ENCODE data around the gene GNB1.

Gene GNB1

GRCh38 chr1:1768249-1768992 lies 122.5 kb downstream of the GNB1 start:
- DNase-seq (ENCODE audit: low read depth in 2 of 3, low spot score in 2 of 3), result no peak

- DNase-seq (ENCODE audit: low read depth in 2 of 3, low spot score in 2 of 3), result no peak
Measured at GRCh38 chr1:1764876-1765470, 125.9 kb downstream of the GNB1 start.

GRCh38 chr1:1763657-1764621 lies 126.9 kb downstream of the GNB1 start:
- DNase-seq (ENCODE audit: low read depth in 2 of 3, low spot score in 2 of 3), result no peak

- no peak for DNase-seq (ENCODE audit: low read depth in 2 of 3, low spot score in 2 of 3)
Measured at GRCh38 chr1:1761504-1762376, 129.1 kb downstream of the GNB1 start.

- no peak for DNase-seq (ENCODE audit: low read depth in 2 of 3, low spot score in 2 of 3)
Measured at GRCh38 chr1:1760715-1761114, 130.2 kb downstream of the GNB1 start.

- no peak for DNase-seq (ENCODE audit: low read depth in 2 of 3, low spot score in 2 of 3)
Measured at GRCh38 chr1:1760345-1760650, 130.6 kb downstream of the GNB1 start.

GRCh38 chr1:1759456-1760344 lies 131.2 kb downstream of the GNB1 start:
- DNase-seq (ENCODE audit: low read depth in 2 of 3, low spot score in 2 of 3), result no peak

- no peak for DNase-seq (ENCODE audit: low read depth in 2 of 3, low spot score in 2 of 3)
Measured at GRCh38 chr1:1758692-1759455, 132.0 kb downstream of the GNB1 start.

GRCh38 chr1:1758059-1758621 lies 132.7 kb downstream of the GNB1 start:
- no peak for DNase-seq (ENCODE audit: low read depth in 2 of 3, low spot score in 2 of 3)

GRCh38 chr1:1757422-1758058 lies 133.3 kb downstream of the GNB1 start:
- DNase-seq (ENCODE audit: low read depth in 2 of 3, low spot score in 2 of 3), result no peak

GRCh38 chr1:1756661-1757421 lies 134.0 kb downstream of the GNB1 start:
- no peak for DNase-seq (ENCODE audit: low read depth in 2 of 3, low spot score in 2 of 3)

GRCh38 chr1:1755852-1756251 lies 135.0 kb downstream of the GNB1 start:
- DNase-seq (ENCODE audit: low read depth in 2 of 3, low spot score in 2 of 3), result no peak

- DNase-seq (ENCODE audit: low read depth in 2 of 3, low spot score in 2 of 3), result no peak
Measured at GRCh38 chr1:1755426-1755825, 135.5 kb downstream of the GNB1 start.

- no peak for DNase-seq (ENCODE audit: low read depth in 2 of 3, low spot score in 2 of 3)
Measured at GRCh38 chr1:1754051-1754815, 136.7 kb downstream of the GNB1 start.

- no peak for DNase-seq (ENCODE audit: low read depth in 2 of 3, low spot score in 2 of 3)
Measured at GRCh38 chr1:1753607-1754005, 137.3 kb downstream of the GNB1 start.

GRCh38 chr1:1752636-1753606 lies 138.0 kb downstream of the GNB1 start:
- no peak for DNase-seq (ENCODE audit: low read depth in 2 of 3, low spot score in 2 of 3)
